Measurements from ENCODE around the gene TGFBR3L. TPM values are rescaled to one million over a fixed set of nuclear protein-coding genes. Genes with fewer than 3 reads are reported as not detected.
A peak's percentile ranks its signal among the peaks of the same experiment; 100 is the strongest.

TGFBR3L gene
- total and polyA plus RNA-seq, 2 experiments from 2014 or later, result 1.7 to 7.0 TPM

DNA sequence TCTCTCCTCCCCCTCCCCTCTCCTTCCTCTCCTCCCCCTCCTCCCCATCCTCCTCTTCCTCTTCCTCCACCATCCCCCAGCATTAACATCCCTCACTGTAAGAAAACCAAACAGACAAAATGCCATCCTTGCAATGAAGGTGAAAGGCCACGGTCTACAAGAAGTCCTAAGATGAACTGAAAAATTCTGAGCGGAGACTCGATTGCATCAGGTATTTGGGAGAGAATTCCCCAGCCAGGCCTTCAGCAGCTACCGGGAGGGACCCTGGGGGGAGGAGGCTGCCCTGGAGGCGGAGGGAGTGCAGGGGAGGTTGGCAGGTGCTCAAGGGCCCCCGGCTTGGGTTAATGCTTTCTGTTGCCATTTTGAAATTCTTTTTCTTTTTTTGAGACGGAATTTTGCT is 38.9 kb downstream of the TGFBR3L start:
- H3F3A ChIP-seq (replicated peaks; ENCODE audit: low read depth), result 0 out of 2 replicates have a peak, but pooled peaks cover 5% of the 10 kb centered on the region
- no peaks in the 10 kb centered on the region for H3K79me2 ChIP-seq (replicated peaks; ENCODE audit: insufficient read depth)
- peak overlapping the region; percentile 59; the same call in 1 of the 2 replicates for H3K27ac Mint-ChIP-seq
- TF ChIP-seq NANOG (IDR thresholded peaks at IDR 0.05; ENCODE audit: borderline replicate concordance) (no peak), ZNF331 (CRISPR knock-in tag; IDR thresholded peaks at IDR 0.05; ENCODE audit: low read depth) (no peak), POLR2AphosphoS5 (IDR thresholded peaks at IDR 0.05; ENCODE audit: low read depth) (no peak), ETS1 (IDR thresholded peaks at IDR 0.05) (no peak), CREB1 (CRISPR knock-in tag; IDR thresholded peaks at IDR 0.05; ENCODE audit: low read depth) (no peak), ZNF114 (CRISPR knock-in tag; IDR thresholded peaks at IDR 0.05) (no peak), REST (IDR thresholded peaks at IDR 0.05; ENCODE audit: unreplicated experiment) (no peak), ZNF462 (CRISPR knock-in tag; IDR thresholded peaks at IDR 0.05) (no peak)
- no peak overlapping the region for H3K27ac ChIP-seq (ENCODE audit: low read depth)
- H2AFZ ChIP-seq, result no peak overlapping the region
- ATAC-seq (no peak), DNase-seq (ENCODE audit: low spot score) (peak; percentile 55)
- no peaks in the 10 kb centered on the region for H4K20me1 ChIP-seq (replicated peaks; ENCODE audit: insufficient read depth)
- no peak overlapping the region for H3K4me2 ChIP-seq
- no peaks in the 10 kb centered on the region for H3K9me2 ChIP-seq (ENCODE audit: insufficient read depth)
- no peaks in the 10 kb centered on the region for H3K27me3 ChIP-seq (ENCODE audit: insufficient read depth)
- peaks cover 15% of the 10 kb centered on the region; the same call in 2 of the 3 replicates for H3K36me3 Mint-ChIP-seq (ENCODE audit: low read depth)
- H3K4me3 ChIP-seq, result no peak overlapping the region
- H3K4me1 ChIP-seq (ENCODE audit: insufficient read depth), result no peaks in the 10 kb centered on the region; the same call in 1 of the 2 replicates
- peaks cover 23% of the 10 kb centered on the region for H3K27me3 Mint-ChIP-seq (ENCODE audit: insufficient read depth, low read depth, poor library complexity)
- H3K9me3 Mint-ChIP-seq, result peaks cover 7% of the 10 kb centered on the region
- H3K4me1 Mint-ChIP-seq, result peaks cover 7% of the 10 kb centered on the region
- H3K36me3 ChIP-seq (ENCODE audit: insufficient read depth), result no peaks in the 10 kb centered on the region
- H3K4me3 Mint-ChIP-seq, result no peak overlapping the region; the same call in 2 of the 3 replicates

Data from GM23338 (cell line).